ENCODE data around the gene HIVEP3. TPM values are rescaled to one million over a fixed set of nuclear protein-coding genes. Genes with fewer than 3 reads are reported as not detected.

The HIVEP3 gene
- polyA plus RNA-seq, 1 donor (not counting 4 experiments of a cell fraction or from before 2014, with no cell fraction given): 1.1 TPM

GRCh38 chr1:41727749-41728115 is 191.0 kb downstream of the HIVEP3 start:
- DNase-seq (ENCODE audit: low read depth, low spot score) (no peak), FAIRE-seq (no peak)
- Histone ChIP-seq H3K27me3 (ENCODE audit: control insufficient read depth, extremely low read depth, insufficient read depth, low read length) (peaks cover 8% of the 10 kb centered on the region), H3K36me3 (ENCODE audit: control insufficient read depth in 2 of 2, extremely low read depth in 1 of 2, insufficient read depth in 2 of 2, low read length in 2 of 2) (no peaks in the 10 kb centered on the region), H3K27ac (ENCODE audit: control insufficient read depth, insufficient read depth, low read length) (no peak overlapping the region), H3K4me1 (ENCODE audit: control insufficient read depth, extremely low read depth, insufficient read depth, low read length) (no peaks in the 10 kb centered on the region), H3K9ac (ENCODE audit: control insufficient read depth, extremely low read depth, insufficient read depth, low read length) (no peak overlapping the region), H3K9me1 (ENCODE audit: control insufficient read depth, extremely low read depth, insufficient read depth, low read length) (no peaks in the 10 kb centered on the region), H3K4me2 (ENCODE audit: control insufficient read depth, extremely low read depth, insufficient read depth, low read depth, low read length) (no peak overlapping the region), H4K20me1 (ENCODE audit: control insufficient read depth, extremely low read depth, insufficient read depth, low read length) (no peaks in the 10 kb centered on the region), H3K79me2 (ENCODE audit: control insufficient read depth, insufficient read depth, low read length) (no peaks in the 10 kb centered on the region), H3K9me3 (ENCODE audit: control insufficient read depth, low read depth, low read length) (no peaks in the 10 kb centered on the region), H2AFZ (ENCODE audit: control insufficient read depth, low read length) (no peak overlapping the region), H3K4me3 (ENCODE audit: control insufficient read depth in 2 of 3, extremely low read depth in 1 of 3, insufficient read depth in 2 of 3, low read depth in 1 of 3, low read length in 3 of 3) (no peak overlapping the region)
- dilution Hi-C loops (cut with MboI; ENCODE audit: extremely low pct_ligation_motif_present, low sequenced_read_pairs): no loop called here
- no peak for TF ChIP-seq EZH2 (IDR thresholded peaks at IDR 0.05; ENCODE audit: low read length)
- TF ChIP-seq CTCF (optimal IDR thresholded peaks at IDR 0.05 in 1 of 3, IDR thresholded peaks at IDR 0.05 in 1 of 3, conservative IDR thresholded peaks at IDR 0.05 in 1 of 3; ENCODE audit: extremely low read depth in 1 of 3, insufficient read depth in 2 of 3, low read length in 3 of 3): no peak

- Histone ChIP-seq H3K27ac (ENCODE audit: control insufficient read depth, insufficient read depth, low read length) (no peak overlapping the region), H3K4me1 (ENCODE audit: control insufficient read depth, extremely low read depth, insufficient read depth, low read length) (no peaks in the 10 kb centered on the region), H3K79me2 (ENCODE audit: control insufficient read depth, insufficient read depth, low read length) (no peaks in the 10 kb centered on the region), H3K36me3 (ENCODE audit: control insufficient read depth in 2 of 2, extremely low read depth in 1 of 2, insufficient read depth in 2 of 2, low read length in 2 of 2) (no peaks in the 10 kb centered on the region), H3K4me2 (ENCODE audit: control insufficient read depth, extremely low read depth, insufficient read depth, low read depth, low read length) (no peak overlapping the region), H3K9ac (ENCODE audit: control insufficient read depth, extremely low read depth, insufficient read depth, low read length) (no peak overlapping the region), H4K20me1 (ENCODE audit: control insufficient read depth, extremely low read depth, insufficient read depth, low read length) (no peaks in the 10 kb centered on the region), H3K27me3 (ENCODE audit: control insufficient read depth, extremely low read depth, insufficient read depth, low read length) (peaks cover 9% of the 10 kb centered on the region), H3K4me3 (ENCODE audit: control insufficient read depth in 2 of 3, extremely low read depth in 1 of 3, insufficient read depth in 2 of 3, low read depth in 1 of 3, low read length in 3 of 3) (no peak overlapping the region), H3K9me1 (ENCODE audit: control insufficient read depth, extremely low read depth, insufficient read depth, low read length) (no peaks in the 10 kb centered on the region), H2AFZ (ENCODE audit: control insufficient read depth, low read length) (no peak overlapping the region), H3K9me3 (ENCODE audit: control insufficient read depth, low read depth, low read length) (no peaks in the 10 kb centered on the region)
- TF ChIP-seq CTCF (optimal IDR thresholded peaks at IDR 0.05 in 1 of 3, IDR thresholded peaks at IDR 0.05 in 1 of 3, conservative IDR thresholded peaks at IDR 0.05 in 1 of 3; ENCODE audit: extremely low read depth in 1 of 3, insufficient read depth in 2 of 3, low read length in 3 of 3): no peak
- TF ChIP-seq EZH2 (IDR thresholded peaks at IDR 0.05; ENCODE audit: low read length): no peak
- DNase-seq (ENCODE audit: low read depth, low spot score) (no peak), FAIRE-seq (no peak)
- dilution Hi-C loops (cut with MboI; ENCODE audit: extremely low pct_ligation_motif_present, low sequenced_read_pairs): no loop called here
These were observed 191.6 kb downstream of the HIVEP3 start for GRCh38 chr1:41726899-41727748.

All from keratinocyte (primary cell).